Astrocyte (in vitro differentiated cells and primary cell): ENCODE data around the gene OR12D1. TPM values are rescaled to one million over a fixed set of nuclear protein-coding genes. Genes with fewer than 3 reads are reported as not detected.

ENCODE experiments used
- DNase-seq: peaks from one replicate; pipeline ENCODE4 v3.0.0-alpha.2; 2010; ENCODE audit warnings: low read depth
- FAIRE-seq: peaks from 2 replicates; lab custom pipeline; 2011; peaks lifted over from hg19 to GRCh38; lab: Jason Lieb, UNC
- H2AFZ ChIP-seq: 2 replicates; pipeline ENCODE4 v1.6.0; 2012; ENCODE audit warnings: low read depth, low read length, inconsistent platforms
- H3K27ac ChIP-seq: 2 replicates; pipeline ENCODE4 v1.5.1; 2011; ENCODE audit warnings: low read depth, low read length, inconsistent platforms
- H3K27me3 ChIP-seq: 2 replicates; pipeline ENCODE4 v1.6.0; 2011; ENCODE audit warnings: low read length, inconsistent platforms; ENCODE audit not compliant: insufficient read depth
- H3K36me3 ChIP-seq: 2 replicates; pipeline ENCODE4 v1.5.1; 2011; ENCODE audit warnings: low read length, inconsistent platforms; ENCODE audit not compliant: insufficient read depth
- H3K4me1 ChIP-seq: 2 replicates; pipeline ENCODE4 v1.5.1; 2011; ENCODE audit warnings: low read length, inconsistent platforms; ENCODE audit not compliant: insufficient read depth
- H3K4me2 ChIP-seq: 2 replicates; pipeline ENCODE4 v1.6.0; 2012; ENCODE audit warnings: low read length, inconsistent platforms
- H3K4me3 ChIP-seq: 2 replicates; pipeline ENCODE4 v1.5.1; 2011; ENCODE audit warnings: low read depth, mild to moderate bottlenecking, low read length, inconsistent platforms; ENCODE audit not compliant: insufficient read depth
- H3K79me2 ChIP-seq: 2 replicates; pipeline ENCODE4 v1.6.0; 2012; ENCODE audit warnings: mild to moderate bottlenecking, low read length, inconsistent platforms; ENCODE audit not compliant: insufficient read depth
- H3K9ac ChIP-seq: 2 replicates; pipeline ENCODE4 v1.6.0; 2012; ENCODE audit warnings: mild to moderate bottlenecking, low read length, inconsistent platforms
- H3K9me3 ChIP-seq: 2 replicates; pipeline ENCODE4 v1.5.1; 2012; ENCODE audit warnings: low read depth, mild to moderate bottlenecking, low read length, inconsistent platforms; ENCODE audit not compliant: insufficient read depth
- H4K20me1 ChIP-seq: 2 replicates; pipeline ENCODE4 v1.6.0; 2012; ENCODE audit warnings: low read length, inconsistent platforms; ENCODE audit not compliant: insufficient read depth
- H3K27ac Mint-ChIP-seq: one replicate; pipeline ENCODE4 v1.8.0; 2021; ENCODE audit warnings: mild to moderate bottlenecking, mixed read lengths; ENCODE audit not compliant: unreplicated experiment
- H3K27me3 Mint-ChIP-seq: one replicate; pipeline ENCODE4 v1.8.0; 2021; ENCODE audit warnings: low read depth, mixed read lengths; ENCODE audit not compliant: unreplicated experiment
- H3K36me3 Mint-ChIP-seq: one replicate; pipeline ENCODE4 v1.8.0; 2021; ENCODE audit warnings: low read depth, mixed read lengths; ENCODE audit not compliant: unreplicated experiment
- H3K4me1 Mint-ChIP-seq: one replicate; pipeline ENCODE4 v1.8.0; 2021; ENCODE audit warnings: low read depth, mixed read lengths; ENCODE audit not compliant: unreplicated experiment
- H3K4me3 Mint-ChIP-seq: one replicate; pipeline ENCODE4 v1.8.0; 2021; ENCODE audit warnings: mild to moderate bottlenecking, moderate library complexity, mixed read lengths; ENCODE audit not compliant: unreplicated experiment
- H3K9me3 Mint-ChIP-seq: one replicate; pipeline ENCODE4 v1.8.0; 2021; ENCODE audit warnings: mild to moderate bottlenecking, mixed read lengths; ENCODE audit not compliant: unreplicated experiment
- CTCF ChIP-seq: IDR thresholded peaks from 2 replicates; pipeline ENCODE4 v1.5.1; 2011; ENCODE audit warnings: low read depth, mild to moderate bottlenecking, inconsistent platforms, low read length, moderate library complexity; ENCODE audit not compliant: insufficient read depth
- EZH2 ChIP-seq: IDR thresholded peaks from 2 replicates; pipeline ENCODE4 v1.6.1; 2012; ENCODE audit warnings: mild to moderate bottlenecking, low read length, inconsistent platforms; ENCODE audit not compliant: insufficient read depth
- total RNA-seq: library from RNA; stranded (reverse); gene quantifications from 2 replicates; pipeline ENCODE4 v1.2.1, GENCODE V29; 2021

Gene OR12D1
- total RNA-seq, 1 donor from 2014 or later = not detected

- H3K27me3 Mint-ChIP-seq = no peaks in the 10 kb centered on the region
- peak; percentile 13 for FAIRE-seq
- peak overlapping the region; percentile 98 for H3K27ac Mint-ChIP-seq
- no peak overlapping the region for H3K4me3 ChIP-seq
- no peak for DNase-seq
- no peak overlapping the region for H3K4me3 Mint-ChIP-seq
- peak overlapping the region; percentile 32 for H3K27ac ChIP-seq
- no peaks in the 10 kb centered on the region for H4K20me1 ChIP-seq
- H3K36me3 ChIP-seq = no peaks in the 10 kb centered on the region
- no peak overlapping the region for H3K4me2 ChIP-seq
- no peak overlapping the region for H3K9ac ChIP-seq
- no peak for TF ChIP-seq EZH2
- no peak for TF ChIP-seq CTCF
- no peaks in the 10 kb centered on the region for H3K79me2 ChIP-seq
- peaks cover 6% of the 10 kb centered on the region for H3K9me3 Mint-ChIP-seq
- H3K36me3 Mint-ChIP-seq = peaks cover 3% of the 10 kb centered on the region
- no peaks in the 10 kb centered on the region for H3K9me3 ChIP-seq
- no peaks in the 10 kb centered on the region for H3K27me3 ChIP-seq
- H3K4me1 Mint-ChIP-seq = peaks cover 34% of the 10 kb centered on the region
- peaks cover 2% of the 10 kb centered on the region for H3K4me1 ChIP-seq
- no peak overlapping the region for H2AFZ ChIP-seq
Measured at GRCh38 chr6:29451471-29452193, 36.9 kb downstream of the OR12D1 start.

- Histone ChIP-seq H3K4me1 (no peaks in the 10 kb centered on the region), H2AFZ (no peak within 1 kb of the TSS), H4K20me1 (no peaks in the 10 kb centered on the region), H3K4me3 (no peak within 1 kb of the TSS), H3K36me3 (no peaks in the 10 kb centered on the region), H3K9me3 (no peaks in the 10 kb centered on the region), H3K27ac (no peak within 1 kb of the TSS), H3K4me2 (no peak within 1 kb of the TSS), H3K9ac (no peak within 1 kb of the TSS), H3K27me3 (no peaks in the 10 kb centered on the region), H3K79me2 (no peaks in the 10 kb centered on the region)
- Mint-ChIP-seq H3K4me1 (no peaks in the 10 kb centered on the region), H3K27ac (no peak within 1 kb of the TSS), H3K9me3 (peaks cover 2% of the 10 kb centered on the region), H3K4me3 (no peak within 1 kb of the TSS), H3K27me3 (peaks cover 7% of the 10 kb centered on the region), H3K36me3 (no peaks in the 10 kb centered on the region)
- TF ChIP-seq EZH2 = no peak
- TF ChIP-seq CTCF = no peak
- DNase-seq (no peak), FAIRE-seq (no peak)
Measured at GRCh38 chr6:29456971-29457370, 42.2 kb downstream of the OR12D1 start, which contains the start of the genes OR11A1 and OR2H1. Gene OR11A1 (minus strand): TSS chr6:29457071. CDS start chr6:29427641, 29,430 bp downstream. Gene OR2H1 (plus strand): TSS chr6:29457155. CDS start chr6:29461770, 4,615 bp downstream.
